GM21528 (cell line): ENCODE data around the gene ADCY1.

Source experiments
- ATAC-seq: cut with Tn5 transposase; IDR thresholded peaks from one replicate; pipeline ENCODE4 v1.9.1; 2021; ENCODE audit warnings: mild to moderate bottlenecking, moderate library complexity; ENCODE audit not compliant: unreplicated experiment, low FRiP score

Gene ADCY1

DNA sequence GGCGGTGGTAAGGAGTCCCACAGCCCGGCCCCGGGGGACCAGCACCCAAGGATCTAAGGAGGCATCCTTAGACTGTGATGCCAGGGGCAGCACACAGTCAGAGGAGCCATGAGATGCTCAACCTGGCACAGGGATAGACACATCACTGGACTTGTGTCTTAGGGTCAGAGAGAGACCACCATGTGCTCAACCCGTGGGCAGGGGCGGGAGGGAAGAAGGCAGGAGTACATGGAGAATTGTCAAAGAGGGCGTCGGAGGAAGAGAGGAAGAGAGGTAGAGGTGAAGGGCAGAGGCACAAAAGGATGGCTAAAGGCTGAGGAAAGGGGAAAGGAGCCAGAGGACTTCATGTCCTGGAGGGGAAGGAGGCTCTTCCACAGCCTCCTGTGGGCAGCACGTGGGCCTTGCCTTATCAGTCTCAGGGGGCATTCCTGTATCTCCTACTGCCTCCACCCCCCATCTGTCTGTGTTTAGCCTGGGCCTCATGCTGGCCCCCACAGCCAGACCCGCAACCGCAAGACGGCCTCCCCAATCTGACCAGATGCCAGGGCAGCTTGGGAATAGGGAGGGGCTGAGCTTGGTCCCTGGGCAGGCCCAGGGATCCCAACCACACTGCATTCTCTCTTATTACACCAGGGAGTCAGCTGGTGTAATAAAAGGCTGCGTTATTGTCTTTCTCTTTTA is 2.2 kb downstream of the ADCY1 start:
- ATAC-seq, result no peak

GRCh38 chr7:45578022-45578421 is 3.9 kb downstream of the ADCY1 start:
- no peak for ATAC-seq

GRCh38 chr7:45578467-45578866 is 4.3 kb downstream of the ADCY1 start:
- ATAC-seq, result no peak

DNA sequence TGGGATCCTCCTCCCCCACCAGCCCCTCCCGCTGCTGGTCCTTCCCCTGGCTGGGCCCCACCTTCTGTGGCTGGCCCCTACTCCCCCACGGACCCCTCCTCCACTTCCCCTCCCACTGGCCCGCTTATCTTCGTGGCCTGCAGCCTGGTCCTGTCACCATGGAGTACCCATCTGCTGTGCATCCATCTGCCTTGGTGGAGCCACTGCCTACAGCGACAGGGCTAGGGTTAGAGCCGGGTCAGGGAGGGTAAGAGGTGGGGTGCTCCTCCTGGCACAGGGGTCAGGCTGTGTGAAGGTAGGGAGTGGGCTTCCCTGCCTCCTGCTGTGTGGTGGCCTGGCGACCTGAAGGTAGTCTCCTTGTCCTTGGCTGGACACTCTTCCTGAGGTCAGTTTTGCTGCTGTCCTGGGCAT is 5.2 kb downstream of the ADCY1 start:
- ATAC-seq, result no peak

DNA sequence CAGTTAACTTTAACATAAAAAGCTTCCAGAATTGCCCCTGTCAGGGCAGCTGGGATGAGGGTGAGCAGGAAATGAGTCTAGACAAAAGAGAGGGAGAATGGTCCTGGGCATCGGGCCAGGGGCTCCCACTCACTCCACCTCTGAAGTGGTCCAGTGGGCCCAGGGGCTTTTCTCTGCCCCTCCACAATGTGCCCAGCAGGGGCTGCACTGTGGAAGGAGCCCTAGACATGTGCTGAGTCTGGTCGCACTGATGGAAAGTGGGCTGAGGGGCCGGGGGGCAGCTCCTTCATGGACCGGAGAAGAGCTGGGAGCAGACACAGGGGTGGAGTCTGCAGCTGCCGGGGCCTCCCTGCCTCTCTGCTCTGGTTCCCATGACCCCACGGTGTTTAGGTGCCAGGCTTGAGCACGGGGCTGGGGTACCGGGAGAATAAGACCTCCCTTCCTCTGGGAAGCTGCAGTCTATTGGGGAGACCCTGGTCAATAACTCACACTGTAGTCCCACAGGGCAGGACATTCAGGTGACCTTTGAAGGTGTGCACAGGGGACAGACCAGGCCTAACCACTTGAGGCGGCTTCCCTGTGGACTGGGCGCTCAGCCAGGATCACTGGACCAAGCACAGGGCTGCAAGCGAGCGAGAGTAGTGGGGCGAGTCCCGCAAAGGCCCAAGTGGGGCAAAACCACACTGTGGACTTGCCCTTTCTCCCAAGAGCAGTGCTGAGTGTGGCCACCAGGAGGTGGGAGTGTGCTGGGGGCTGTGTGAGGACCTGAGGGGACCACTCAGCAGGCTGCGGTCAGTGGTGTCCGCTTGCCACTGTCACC is 6.1 kb downstream of the ADCY1 start:
- no peak for ATAC-seq

- no peak for ATAC-seq
Observed at GRCh38 chr7:45581271-45581780, 7.2 kb downstream of the ADCY1 start.

DNA sequence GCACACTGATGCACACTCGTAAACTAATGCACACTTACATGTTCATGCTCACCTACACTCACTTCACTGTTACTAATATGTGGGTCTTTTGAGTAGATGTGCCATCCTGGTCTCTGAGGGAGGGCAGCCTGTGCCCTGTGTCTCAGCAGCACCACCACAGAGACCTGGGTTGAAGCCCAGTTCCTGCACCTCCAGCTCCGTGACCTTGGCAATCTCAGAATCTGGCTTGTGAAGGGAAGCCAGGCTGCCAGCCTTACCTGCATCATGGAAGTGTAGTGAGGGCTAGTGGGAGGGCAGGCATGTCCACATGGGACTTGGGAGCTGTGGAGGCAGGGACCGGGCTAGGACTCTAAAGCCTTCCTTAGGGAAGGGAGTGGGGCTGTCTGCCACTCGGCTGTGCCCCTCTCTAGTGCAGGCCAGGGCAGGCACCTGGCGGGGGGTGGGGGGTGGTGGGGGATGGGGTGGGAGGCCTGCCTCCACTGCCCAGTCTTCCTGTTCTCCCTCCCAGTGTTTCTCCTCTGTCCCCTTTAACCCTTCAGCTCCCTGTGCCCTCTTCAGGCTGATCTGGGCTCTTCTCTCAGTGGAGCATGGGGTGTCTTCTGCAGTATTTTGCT is 8.1 kb downstream of the ADCY1 start:
- no peak for ATAC-seq

- ATAC-seq, result no peak
Observed at GRCh38 chr7:45582868-45583277, 8.7 kb downstream of the ADCY1 start.

DNA sequence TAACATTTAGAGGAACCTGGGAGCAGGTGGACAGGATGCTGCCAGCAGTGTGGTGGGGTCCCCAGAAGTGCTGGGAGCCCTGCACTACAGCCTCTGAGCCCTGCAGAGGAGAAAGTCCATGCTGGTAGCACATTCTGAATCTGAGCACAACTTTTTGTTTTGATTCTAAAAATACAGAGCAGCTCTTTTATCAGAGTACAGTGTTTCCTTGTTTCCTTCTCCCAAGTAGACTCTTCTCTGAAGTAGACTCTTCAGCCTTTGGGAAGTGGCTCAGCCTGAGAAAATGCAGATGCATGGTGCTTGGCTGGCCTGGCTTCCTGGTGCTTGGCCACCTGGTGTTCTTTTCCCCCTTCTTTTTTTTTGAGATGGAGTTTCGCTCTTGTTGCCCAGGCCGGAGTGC is 9.1 kb downstream of the ADCY1 start:
- no peak for ATAC-seq

DNA sequence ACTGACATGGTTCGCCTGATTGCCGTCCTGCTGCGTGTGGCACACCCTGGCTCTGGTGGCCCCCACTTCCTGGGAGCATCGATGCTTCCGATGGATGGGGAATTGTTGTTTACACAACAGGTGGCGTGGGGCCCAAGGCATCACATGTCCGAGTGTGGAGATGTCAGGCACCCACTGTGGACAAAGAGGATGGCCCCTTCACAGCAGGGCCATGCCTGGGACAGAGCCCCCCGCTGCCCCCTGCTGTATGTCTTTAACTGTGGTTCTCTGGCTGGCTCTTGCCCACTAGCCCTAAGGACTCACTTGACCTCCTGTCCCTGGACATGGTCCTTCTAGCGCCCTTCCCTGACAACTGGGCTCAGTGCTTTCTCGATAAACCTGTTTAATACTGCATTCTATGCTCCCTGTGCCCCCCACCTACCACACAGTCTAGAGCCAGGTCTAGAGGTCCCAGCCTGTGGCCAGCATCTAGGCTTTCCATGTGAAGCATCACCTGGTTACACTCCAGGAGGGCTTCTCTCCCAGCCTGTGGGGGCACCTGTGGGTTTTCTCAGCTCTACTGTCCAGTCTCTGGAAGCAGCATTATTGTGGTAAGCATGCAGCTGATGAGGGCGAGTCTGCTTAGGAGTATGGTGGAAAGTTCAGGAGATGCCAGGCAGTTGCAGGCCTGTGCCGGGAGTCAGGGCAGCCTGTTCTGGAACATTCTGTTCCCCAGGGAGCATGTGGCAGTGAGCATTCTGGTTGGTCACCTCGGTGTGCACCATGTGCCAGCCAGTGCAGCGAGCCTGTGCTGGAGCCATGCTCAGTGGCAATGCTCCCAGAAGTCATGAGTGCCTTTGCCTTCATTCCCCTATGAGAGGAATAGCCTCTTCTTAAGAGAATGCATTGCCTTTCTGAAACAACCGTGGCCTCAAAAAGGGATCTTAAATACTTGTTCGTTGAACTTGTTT is 10.4 kb downstream of the ADCY1 start:
- no peak for ATAC-seq

- ATAC-seq, result no peak
Observed at GRCh38 chr7:45585628-45586027, 11.5 kb downstream of the ADCY1 start.

GRCh38 chr7:45586542-45587520 is 12.7 kb downstream of the ADCY1 start:
- no peak for ATAC-seq

GRCh38 chr7:45588466-45588865 is 14.3 kb downstream of the ADCY1 start:
- ATAC-seq, result no peak

- no peak for ATAC-seq
Observed at GRCh38 chr7:45589061-45589460, 14.9 kb downstream of the ADCY1 start.

DNA sequence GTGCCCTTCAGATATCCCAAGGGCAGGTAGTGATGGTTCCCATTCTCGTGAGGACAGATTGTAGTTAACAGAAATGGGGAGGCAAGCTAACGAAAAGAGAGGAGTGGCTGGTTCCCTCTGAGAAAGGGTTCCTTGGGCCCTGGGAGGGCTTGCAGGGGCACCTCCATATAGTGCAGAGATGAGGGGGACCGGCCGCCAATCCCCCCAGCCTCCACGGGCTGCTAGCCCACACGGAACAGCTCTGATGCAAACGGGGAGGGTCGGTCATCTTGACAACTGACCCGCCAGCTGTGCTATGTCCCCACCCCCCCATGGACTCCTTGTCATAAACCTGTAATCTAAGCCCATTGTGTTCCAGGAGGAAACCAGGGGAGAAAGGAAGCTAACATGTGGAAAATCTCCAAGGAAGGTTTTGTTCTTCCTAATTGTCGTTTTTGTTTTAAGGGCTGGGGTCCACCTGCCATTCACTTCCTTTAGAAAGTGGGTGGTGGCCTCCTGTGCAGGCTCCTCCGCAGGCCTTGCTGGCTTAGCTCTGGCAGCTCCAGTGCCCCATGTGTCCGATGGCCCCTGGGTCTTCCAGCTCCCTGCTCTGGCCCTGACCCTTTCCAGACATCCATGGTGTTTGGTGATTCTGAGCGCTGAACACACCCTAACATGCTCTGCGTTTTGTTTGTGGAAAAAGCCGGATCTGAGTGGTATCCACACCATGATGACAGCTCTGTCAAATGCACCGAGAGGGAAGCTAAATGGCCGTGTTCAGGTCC is 15.9 kb downstream of the ADCY1 start:
- no peak for ATAC-seq

DNA sequence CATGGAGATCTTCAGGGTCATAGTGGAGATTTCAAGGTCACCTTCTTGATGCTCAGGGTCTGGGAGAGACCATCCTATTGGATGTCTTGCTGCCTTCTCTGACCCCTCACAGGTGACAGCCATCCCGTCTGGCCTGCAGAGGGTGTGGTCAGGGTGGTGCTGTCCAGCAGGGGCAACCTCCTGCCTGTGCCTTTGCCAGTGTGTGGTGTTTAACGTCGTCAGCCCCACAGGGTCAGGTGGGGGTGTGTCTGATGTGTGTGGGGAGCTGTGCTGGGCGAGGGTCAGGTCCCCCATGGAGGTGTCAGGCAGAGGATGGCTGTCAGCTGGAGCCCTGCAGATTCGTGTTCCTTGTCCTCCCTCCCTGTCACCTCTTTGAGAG is 16.5 kb downstream of the ADCY1 start:
- ATAC-seq, result no peak

DNA sequence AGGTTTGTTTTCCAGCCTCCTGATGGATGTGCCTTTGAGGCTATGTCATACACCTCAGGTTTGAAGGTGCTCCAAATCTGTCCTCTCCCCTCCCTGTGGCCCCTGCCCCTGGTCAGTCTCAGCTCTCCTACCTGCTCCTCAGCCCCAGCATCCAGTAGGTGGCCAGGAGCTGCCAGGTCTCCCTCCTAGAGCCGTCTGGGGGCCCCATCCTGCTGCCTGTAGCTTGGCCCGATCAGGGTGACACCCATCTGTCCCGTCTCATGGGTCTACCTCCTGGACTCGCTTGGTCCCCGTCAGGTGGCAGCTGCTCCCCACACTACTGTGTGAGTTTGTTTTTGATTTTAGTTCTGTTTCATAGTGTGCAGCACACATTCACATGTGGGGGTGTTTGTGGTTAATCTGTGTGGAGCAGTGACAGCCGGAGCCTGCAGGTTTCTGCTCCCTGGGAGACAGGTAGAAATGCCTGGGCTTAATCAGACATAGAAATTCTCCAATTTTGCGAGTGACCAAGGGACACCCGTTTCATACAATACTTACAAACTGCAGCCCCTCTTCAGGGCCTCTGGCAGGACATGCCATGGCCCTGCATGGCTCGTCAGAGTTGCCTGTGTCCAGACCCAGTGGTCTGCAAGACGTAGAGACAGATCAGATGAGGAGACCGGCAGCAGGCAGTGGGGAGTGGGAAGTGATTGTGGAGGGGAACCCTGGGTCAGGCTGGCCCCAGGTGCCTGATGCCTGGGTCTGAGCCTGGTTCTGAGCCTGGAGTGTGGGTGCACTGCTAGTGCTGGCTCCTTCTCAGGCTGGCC is 17.1 kb downstream of the ADCY1 start:
- no peak for ATAC-seq
